ENCODE measurements around the gene SDCCAG8. TPM values are rescaled to one million over a fixed set of nuclear protein-coding genes. Genes with fewer than 3 reads are reported as not detected.
A peak's percentile ranks its signal among the peaks of the same experiment; 100 is the strongest.

SDCCAG8 gene
- total and polyA plus RNA-seq, 11 donors = 7.8 to 36.6 (median 21.6) TPM

GRCh38 chr1:243216741-243217140 lies 39.1 kb upstream of the SDCCAG8 start:
- ATAC-seq (no peak), DNase-seq (no peak)
- Histone ChIP-seq H3K9me3 (no peaks in the 10 kb centered on the region), H3K27ac (no peak overlapping the region), H3K4me3 (no peak overlapping the region), H3K27me3 (no peaks in the 10 kb centered on the region), H3K4me1 (peaks cover 0 to 30% (median 16%) of the 10 kb centered on the region in 12 donors), H3K36me3 (peaks cover 0 to 41% (median 25%) of the 10 kb centered on the region in 9 donors)
- TF ChIP-seq CTCF (IDR thresholded peaks at IDR 0.05) (no peak), POLR2A (IDR thresholded peaks at IDR 0.05) (no peak)
- WGBS, 4 donors = 96 to 99% (median 97%) methylated on average over 2 of the region's 2 CpGs
- intact Hi-C loops (cut with DNase I) = no loop called here

GRCh38 chr1:243217349-243217748 lies 38.5 kb upstream of the SDCCAG8 start:
- peaks cover 0 to 30% (median 14%) of the 10 kb centered on the region in 12 donors for H3K4me1 ChIP-seq
- 78 to 87% (median 79%) methylated on average over 2 of the region's 2 CpGs for WGBS, 4 donors
- H3K9me3 ChIP-seq = no peaks in the 10 kb centered on the region
- H3K27ac ChIP-seq = no peak overlapping the region
- ATAC-seq (peak in 1 of 4 donors; percentile 12), DNase-seq (no peak)
- intact Hi-C loops (cut with DNase I) = no loop called here
- no peak for TF ChIP-seq CTCF (IDR thresholded peaks at IDR 0.05)
- no peak overlapping the region for H3K4me3 ChIP-seq
- peaks cover 0 to 47% (median 31%) of the 10 kb centered on the region in 9 donors for H3K36me3 ChIP-seq
- H3K27me3 ChIP-seq = no peaks in the 10 kb centered on the region

GRCh38 chr1:243218059-243218458 lies 37.8 kb upstream of the SDCCAG8 start:
- no peaks in the 10 kb centered on the region for H3K27me3 ChIP-seq
- peak in 1 of 5 donors; percentile 37 for DNase-seq
- TF ChIP-seq CTCF (IDR thresholded peaks at IDR 0.05) = no peak
- TF ChIP-seq POLR2A (IDR thresholded peaks at IDR 0.05) = no peak
- H3K9me3 ChIP-seq = no peaks in the 10 kb centered on the region
- no peak overlapping the region for H3K27ac ChIP-seq
- intact Hi-C loops (cut with DNase I) = no loop called here
- ATAC-seq = peak in 3 of 4 donors; percentile 32 to 51 (median 45)
- H3K4me3 ChIP-seq = no peak overlapping the region
- H3K36me3 ChIP-seq = peaks cover 0 to 53% (median 38%) of the 10 kb centered on the region in 9 donors
- peaks cover 0 to 23% (median 8%) of the 10 kb centered on the region in 12 donors for H3K4me1 ChIP-seq

- ATAC-seq (no peak), DNase-seq (no peak)
- WGBS, 4 donors = 89 to 93% (median 90%) methylated on average over 2 of the region's 2 CpGs
- H3K4me1 ChIP-seq = peaks cover 0 to 25% (median 8%) of the 10 kb centered on the region in 12 donors
- peaks cover 0 to 32% (median 20%) of the 10 kb centered on the region in 9 donors for H3K36me3 ChIP-seq
- intact Hi-C loops (cut with DNase I) = no loop called here
- H3K27ac ChIP-seq = no peak overlapping the region
- no peaks in the 10 kb centered on the region for H3K27me3 ChIP-seq
- TF ChIP-seq CTCF (IDR thresholded peaks at IDR 0.05) (no peak), POLR2A (IDR thresholded peaks at IDR 0.05) (no peak)
- no peak overlapping the region for H3K4me3 ChIP-seq
- peaks cover 0 to 44% (median 24%) of the 10 kb centered on the region in 12 donors for H3K9me3 ChIP-seq
Observed at GRCh38 chr1:243227622-243228021, 28.2 kb upstream of the SDCCAG8 start.
